Activated CD8-positive, alpha-beta T cell treated with anti-CD3 and anti-CD28 coated beads for 36 hours (primary cell): ENCODE measurements around the gene MAPKAP1. TPM values are rescaled to one million over a fixed set of nuclear protein-coding genes. Genes with fewer than 3 reads are reported as not detected.

Source experiments
- ATAC-seq: fragments of 200-7000 bp; cut with Tn5 transposase; one replicate; pipeline ENCODE4 v1.10.0; 2021; ENCODE audit warnings: mild to moderate bottlenecking, moderate library complexity
- CTCF ChIA-PET: fragments of 350-600 bp; sonication (Branson Sonifier 250); formaldehyde crosslinking; loops from one replicate; lab custom pipeline; 2021; ENCODE audit warnings: antibody characterized with exemption; lab: Charles Lee
- POLR2A ChIA-PET: fragments of 350-600 bp; sonication (Branson Sonifier 250); formaldehyde crosslinking; loops from one replicate; lab custom pipeline; 2021; ENCODE audit warnings: antibody characterized with exemption; lab: Charles Lee
- DNase-seq: peaks from one replicate; pipeline ENCODE4 v3.0.0-alpha.2; 2020
- H3K27ac Mint-ChIP-seq: one replicate; pipeline ENCODE4 v1.8.0; 2021; ENCODE audit warnings: mild to moderate bottlenecking, mixed read lengths
- H3K27me3 Mint-ChIP-seq: one replicate; pipeline ENCODE4 v1.8.0; 2021; ENCODE audit warnings: mixed read lengths
- H3K36me3 Mint-ChIP-seq: one replicate; pipeline ENCODE4 v1.8.0; 2021; ENCODE audit warnings: low read depth, mixed read lengths
- H3K4me1 Mint-ChIP-seq: one replicate; pipeline ENCODE4 v1.8.0; 2021; ENCODE audit warnings: low read depth, mixed read lengths
- H3K4me3 Mint-ChIP-seq: one replicate; pipeline ENCODE4 v1.8.0; 2021; ENCODE audit warnings: mild to moderate bottlenecking, moderate library complexity, mixed read lengths
- H3K9me3 Mint-ChIP-seq: one replicate; pipeline ENCODE4 v1.8.0; 2021; ENCODE audit warnings: mixed read lengths
- CTCF ChIP-seq: fragments of 200-600 bp; IDR thresholded peaks from one replicate; pipeline ENCODE4 v1.8.0; 2022; ENCODE audit warnings: antibody characterized with exemption, mild to moderate bottlenecking
- intact Hi-C: fragments of 100-400 bp; cut with micrococcal nuclease; formaldehyde crosslinking; loops from one replicate; pipeline ENCODE4 v1.10.0; 2022
- total RNA-seq, 2 experiments: library from RNA; stranded (reverse); gene quantifications; one replicate each; pipeline ENCODE4 v1.2.3, GENCODE V29; 2021

Gene MAPKAP1
- 10 to 100 TPM; 58.8 to 62.4 TPM for total RNA-seq

- Mint-ChIP-seq H3K27me3 (no peaks in the 10 kb centered on the region), H3K4me1 (peaks cover 37% of the 10 kb centered on the region), H3K9me3 (no peaks in the 10 kb centered on the region), H3K4me3 (peak within 1 kb of the TSS; percentile 84), H3K36me3 (peaks cover 7% of the 10 kb centered on the region), H3K27ac (peak within 1 kb of the TSS; percentile 85)
- intact Hi-C loops = no loop called here
- peak; percentile 94 for DNase-seq
- no peak for TF ChIP-seq CTCF
- ATAC-seq = peak; percentile 100
- ChIA-PET CTCF (interaction anchor here (0.5 to 2.0 kb wide), 8 partner anchors 9 to 299 kb away, joined by 3 to 7 read pairs (median 3); no protein-coding TSS in a partner anchor), POLR2A (interaction anchor here (0.9 to 2.2 kb wide), 3 partner anchors 39 to 765 kb away, joined by 3 to 8 read pairs (median 5); no protein-coding TSS in a partner anchor)
Observed at GRCh38 chr9:125706651-125707471, at the start of gene MAPKAP1. TSS of gene MAPKAP1 (minus strand) at chr9:125707208. CDS start at chr9:125672574, 34,634 bp downstream.

- no peak for TF ChIP-seq CTCF
- no peak overlapping the region for H3K27ac Mint-ChIP-seq
- no peaks in the 10 kb centered on the region for H3K27me3 Mint-ChIP-seq
- H3K9me3 Mint-ChIP-seq = no peaks in the 10 kb centered on the region
- peaks cover 19% of the 10 kb centered on the region for H3K4me1 Mint-ChIP-seq
- peaks cover 7% of the 10 kb centered on the region for H3K36me3 Mint-ChIP-seq
- DNase-seq (no peak), ATAC-seq (no peak)
- intact Hi-C loops = no loop called here
- ChIA-PET POLR2A (no interaction called here), CTCF (interaction anchor here (1.2 kb wide), 1 partner anchor 133 kb away, joined by 4 read pairs; no protein-coding TSS in a partner anchor)
- H3K4me3 Mint-ChIP-seq = no peak overlapping the region
Observed at GRCh38 chr9:125756518-125756917, 49.5 kb upstream of the MAPKAP1 start.

- CTCF ChIA-PET = no interaction called here
- peaks cover 24% of the 10 kb centered on the region for H3K4me1 Mint-ChIP-seq
- H3K36me3 Mint-ChIP-seq = peaks cover 7% of the 10 kb centered on the region
- DNase-seq (no peak), ATAC-seq (no peak)
- H3K27me3 Mint-ChIP-seq = no peaks in the 10 kb centered on the region
- H3K27ac Mint-ChIP-seq = no peak overlapping the region
- H3K9me3 Mint-ChIP-seq = no peaks in the 10 kb centered on the region
- H3K4me3 Mint-ChIP-seq = no peak overlapping the region
- TF ChIP-seq CTCF = no peak
- POLR2A ChIA-PET = no interaction called here
- intact Hi-C loops = no loop called here
Observed at GRCh38 chr9:125755340-125755739, 48.3 kb upstream of the MAPKAP1 start.

- Mint-ChIP-seq H3K27me3 (no peaks in the 10 kb centered on the region), H3K9me3 (no peaks in the 10 kb centered on the region), H3K36me3 (peaks cover 10% of the 10 kb centered on the region), H3K4me1 (peaks cover 32% of the 10 kb centered on the region), H3K4me3 (no peak overlapping the region), H3K27ac (no peak overlapping the region)
- no peak for TF ChIP-seq CTCF
- ChIA-PET CTCF (no interaction called here), POLR2A (no interaction called here)
- ATAC-seq = no peak
- intact Hi-C loops = no loop called here
- DNase-seq = peak; percentile 22
Observed at GRCh38 chr9:125754096-125754495, 47.1 kb upstream of the MAPKAP1 start.

- no peak for DNase-seq
- Mint-ChIP-seq H3K9me3 (no peaks in the 10 kb centered on the region), H3K4me3 (no peak overlapping the region), H3K27me3 (no peaks in the 10 kb centered on the region), H3K36me3 (peaks cover 15% of the 10 kb centered on the region), H3K4me1 (peaks cover 27% of the 10 kb centered on the region), H3K27ac (no peak overlapping the region)
- ATAC-seq = no peak
- ChIA-PET POLR2A (no interaction called here), CTCF (no interaction called here)
- intact Hi-C loops = no loop called here
- no peak for TF ChIP-seq CTCF
Observed at GRCh38 chr9:125752070-125752628, 45.1 kb upstream of the MAPKAP1 start.
